Superior temporal gyrus (tissue), 1 donor: ENCODE results near the gene FIBP.

Experiments used
- DNase-seq: peaks from one replicate; pipeline ENCODE4 v3.0.0-alpha.2; 2016; ENCODE audit errors: extremely low spot score

FIBP gene

GRCh38 chr11:65888163-65888814, at the start of gene FIBP:
TSS of gene FIBP (minus strand) at chr11:65888471. CDS start at chr11:65888418, 53 bp downstream.
- peak; percentile 94 for DNase-seq

DNA sequence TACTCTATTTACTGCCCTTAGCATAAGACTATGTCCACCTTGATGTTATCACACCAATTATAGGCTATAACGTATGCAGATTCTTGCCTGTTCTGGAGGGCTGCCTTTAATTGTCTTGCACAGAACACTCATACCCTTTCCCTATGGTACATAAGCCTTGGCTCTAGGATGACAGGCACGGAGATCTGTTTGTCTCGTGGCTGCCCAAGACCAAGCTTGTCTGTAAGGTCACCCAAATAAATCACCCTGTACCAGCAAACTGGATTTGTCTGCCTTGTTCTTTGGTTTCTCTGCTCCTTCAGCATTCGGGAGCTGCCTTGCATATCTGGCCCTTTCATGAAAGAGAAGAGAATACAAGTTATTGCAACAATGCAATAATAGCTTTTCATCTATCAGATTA, 49.5 kb upstream of the FIBP start:
- no peak for DNase-seq

DNA sequence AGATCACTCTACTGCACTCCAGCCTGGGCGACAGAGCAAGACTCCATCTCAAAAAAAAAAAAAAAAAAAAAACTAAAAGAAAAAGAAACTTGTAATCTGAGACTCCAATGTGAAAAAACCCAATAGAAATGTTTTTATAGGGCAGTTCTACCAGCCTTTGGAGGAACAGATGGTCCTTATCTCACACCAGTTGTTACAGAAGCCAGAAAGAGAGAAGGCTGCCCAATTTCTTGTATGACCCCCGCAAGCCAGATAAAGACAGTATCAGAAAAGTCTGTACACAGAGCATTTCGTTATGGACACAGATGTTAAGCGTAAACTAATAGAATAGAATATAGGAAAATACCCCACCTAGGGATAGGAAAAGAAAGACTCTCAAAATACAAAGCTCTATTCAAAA, 45.7 kb upstream of the FIBP start:
- peak; percentile 13 for DNase-seq

GRCh38 chr11:65932558-65932919, 44.3 kb upstream of the FIBP start:
- no peak for DNase-seq

- DNase-seq: no peak
Measured at GRCh38 chr11:65931773-65932557, 43.7 kb upstream of the FIBP start.

- DNase-seq: no peak
Measured at GRCh38 chr11:65928667-65929066, 40.4 kb upstream of the FIBP start.

DNA sequence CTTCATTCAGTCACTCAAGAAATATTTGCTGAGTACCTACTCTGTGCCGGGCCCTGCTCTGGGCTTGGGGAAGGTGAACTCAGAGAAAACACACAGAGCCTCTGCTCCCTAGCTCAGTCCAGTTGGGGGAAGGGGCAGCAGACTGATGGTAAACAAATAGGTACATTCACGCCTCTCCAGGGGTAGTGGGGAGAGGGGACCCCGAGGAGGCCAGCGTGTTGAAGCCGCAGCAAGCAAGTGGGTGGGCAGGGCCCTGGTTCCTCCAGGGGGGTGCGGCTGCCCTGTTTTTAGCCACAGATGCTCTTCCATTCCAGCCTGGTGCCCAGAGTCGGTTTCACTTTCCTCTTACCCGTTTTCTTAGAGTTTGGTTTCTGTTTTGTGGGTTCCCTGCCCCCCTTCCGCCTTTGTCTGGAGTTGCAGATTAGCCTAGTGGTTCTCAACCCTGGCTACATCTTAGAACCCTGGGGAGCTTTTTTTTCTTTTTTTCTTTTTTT, 39.7 kb upstream of the FIBP start:
- no peak for DNase-seq

DNA sequence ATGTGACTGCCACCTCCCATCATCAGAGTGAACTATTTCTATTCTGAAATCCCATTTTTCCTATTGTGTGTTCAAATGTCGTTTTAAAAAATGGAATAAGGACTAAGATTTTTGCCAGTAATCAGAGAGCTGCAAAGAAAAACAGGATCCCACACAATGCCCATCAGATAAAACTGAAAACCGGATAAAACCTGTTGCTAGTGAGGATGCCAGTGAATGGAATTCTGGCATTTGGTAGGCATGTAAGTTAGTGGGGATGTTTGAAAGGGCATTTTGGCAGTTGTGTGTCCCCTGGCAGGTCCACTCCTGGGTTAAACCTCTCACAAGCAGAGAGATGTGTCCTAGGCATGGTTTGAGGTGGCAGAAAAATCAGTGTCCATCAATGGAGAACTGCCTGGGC, 37.1 kb upstream of the FIBP start:
- no peak for DNase-seq

DNA sequence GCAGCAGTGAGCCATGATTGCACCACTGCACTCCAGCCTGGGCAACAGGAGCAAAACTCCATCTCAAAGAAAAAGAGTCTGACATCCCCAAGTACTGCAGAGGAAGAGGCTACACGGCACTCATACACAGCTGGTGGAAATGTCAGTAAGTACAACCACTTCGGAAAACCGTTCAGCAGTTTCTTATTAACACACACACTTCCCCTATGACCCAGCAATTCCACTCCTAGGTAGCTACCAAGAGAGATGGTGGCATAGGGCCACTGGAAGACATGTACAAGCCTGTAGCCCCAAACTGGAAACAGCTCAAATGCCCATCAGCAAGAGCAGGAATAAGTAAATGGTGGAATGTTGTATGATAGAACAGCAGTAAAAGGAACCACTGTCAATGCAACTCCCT, 34.3 kb upstream of the FIBP start:
- no peak for DNase-seq

DNA sequence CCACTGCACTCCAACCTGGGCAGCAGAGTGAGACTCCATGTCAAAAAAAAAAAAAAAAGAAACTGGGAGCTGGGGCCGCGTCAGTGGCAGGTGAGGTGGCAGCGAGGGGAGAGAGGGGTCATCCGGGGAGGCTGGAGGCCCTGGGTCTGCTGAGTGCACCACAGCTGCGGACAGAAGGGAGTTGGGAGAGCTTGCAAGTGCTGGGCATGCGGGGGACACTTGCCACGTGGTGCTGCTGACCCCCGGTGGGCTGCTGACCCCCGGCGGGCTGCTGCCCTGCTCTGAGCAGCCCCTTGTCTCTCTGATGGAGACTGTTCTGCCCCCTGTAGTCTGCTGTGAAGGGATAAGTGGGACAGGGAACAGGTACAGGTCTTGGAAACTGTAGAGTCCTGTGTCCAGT, 33.6 kb upstream of the FIBP start:
- no peak for DNase-seq

DNA sequence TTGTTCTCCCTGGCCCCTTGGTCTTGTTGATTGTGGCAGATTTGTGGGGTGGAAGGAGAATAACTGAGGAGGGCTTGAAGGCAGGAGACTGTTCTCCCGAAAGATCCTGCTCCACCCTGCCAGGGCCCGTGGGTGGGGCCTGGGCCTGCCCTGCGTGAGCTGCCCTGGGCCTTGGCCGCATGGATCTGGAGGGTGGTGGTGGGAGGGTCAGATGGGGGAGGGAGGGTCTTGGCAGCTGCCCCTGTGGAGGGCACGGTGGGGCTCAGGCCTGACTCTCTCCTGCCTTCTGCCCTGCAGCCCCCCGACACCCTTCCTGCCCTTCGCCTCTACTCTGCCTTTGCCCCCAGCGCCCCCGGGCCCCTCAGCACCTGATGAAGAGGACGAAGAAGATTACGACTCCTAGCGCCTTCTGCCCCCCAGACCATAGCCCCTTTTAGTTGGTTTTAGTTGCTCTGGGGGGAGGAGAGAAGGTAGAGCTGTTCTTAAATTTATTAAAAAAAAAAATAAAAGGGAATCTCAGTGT, 32.8 kb upstream of the FIBP start:
- no peak for DNase-seq

DNA sequence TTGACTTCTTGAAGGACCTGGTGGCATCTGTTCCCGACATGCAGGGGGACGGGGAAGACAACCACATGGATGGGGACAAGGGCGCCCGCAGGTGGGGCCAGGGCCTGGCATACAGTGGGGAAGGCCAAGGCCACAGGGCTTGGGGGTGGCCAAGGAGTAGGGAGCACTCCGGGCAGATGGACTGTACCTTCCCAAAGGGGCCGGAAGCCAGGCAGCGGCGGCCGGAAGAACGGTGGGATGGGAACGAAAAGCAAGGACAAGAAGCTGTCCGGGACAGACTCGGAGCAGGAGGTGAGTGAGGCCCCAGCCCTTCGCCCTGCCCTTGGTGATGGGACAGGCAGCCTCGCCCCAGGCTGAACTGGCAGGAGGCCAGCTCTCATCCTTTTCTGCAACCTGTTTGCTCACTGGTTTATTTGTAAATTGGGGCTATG, 32.1 kb upstream of the FIBP start:
- no peak for DNase-seq

DNA sequence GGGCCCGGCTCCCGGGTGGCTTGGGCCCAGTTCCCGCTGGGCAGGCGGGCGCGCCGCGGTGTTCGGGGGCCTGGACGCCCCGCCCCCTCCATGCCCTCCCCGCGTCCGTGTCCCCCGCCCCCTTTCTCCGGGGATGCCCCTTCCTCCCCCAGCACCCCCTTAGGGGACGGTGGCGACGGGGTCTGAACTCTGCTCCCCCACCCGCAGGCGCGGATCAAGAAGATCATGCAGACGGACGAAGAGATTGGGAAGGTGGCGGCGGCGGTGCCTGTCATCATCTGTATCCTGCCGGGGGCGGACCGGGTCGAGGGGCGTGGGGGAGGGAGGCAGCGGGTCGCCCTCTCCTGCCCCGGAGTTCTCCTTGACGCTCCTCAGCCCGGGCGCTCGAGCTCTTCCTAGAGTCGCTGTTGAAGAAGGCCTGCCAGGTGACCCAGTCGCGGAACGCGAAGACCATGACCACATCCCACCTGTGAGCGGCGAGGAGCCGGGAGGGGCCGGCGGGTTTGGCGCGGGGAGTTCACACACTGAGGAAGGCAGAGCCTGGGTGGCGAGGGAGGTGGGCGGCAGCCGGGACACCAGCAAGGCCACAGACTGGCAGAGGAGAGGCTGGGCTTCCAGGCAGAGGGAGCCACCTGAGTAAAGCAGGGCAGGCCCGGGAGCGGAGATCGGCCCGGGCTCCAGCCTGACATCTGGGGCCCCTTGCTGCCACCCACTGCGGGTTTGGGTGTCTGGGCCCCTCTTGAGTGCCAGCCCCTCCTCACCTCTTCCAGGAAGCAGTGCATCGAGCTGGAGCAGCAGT, 31.5 kb upstream of the FIBP start:
- DNase-seq: no peak

DNA sequence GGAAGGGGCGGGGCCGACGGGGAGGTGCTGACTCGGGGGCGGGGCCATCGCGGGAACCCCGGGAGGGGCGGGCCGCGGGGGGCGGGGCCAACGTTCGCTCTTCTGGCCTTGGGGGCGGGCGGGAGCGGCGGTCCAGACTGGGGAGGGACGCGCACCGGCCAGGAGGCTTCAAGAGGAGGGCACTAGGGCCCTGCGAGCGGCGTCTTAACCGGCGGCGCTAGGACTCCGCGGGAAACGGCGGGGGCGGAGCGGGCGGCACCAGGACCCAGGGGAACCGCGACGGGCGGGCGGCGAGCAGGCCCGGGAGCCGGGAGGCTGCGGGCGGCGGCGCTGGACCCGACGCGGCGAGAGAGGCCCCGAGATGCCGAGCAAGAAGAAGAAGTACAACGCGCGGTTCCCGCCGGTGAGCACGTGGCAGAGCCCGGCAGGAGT, 30.9 kb upstream of the FIBP start, which contains the start of gene DRAP1:
DRAP1 (plus strand) TSS at position 286 of the 432 bp plus-strand sequence; CDS start at position 362, 76 bp downstream.
- DNase-seq: peak; percentile 97

DNA sequence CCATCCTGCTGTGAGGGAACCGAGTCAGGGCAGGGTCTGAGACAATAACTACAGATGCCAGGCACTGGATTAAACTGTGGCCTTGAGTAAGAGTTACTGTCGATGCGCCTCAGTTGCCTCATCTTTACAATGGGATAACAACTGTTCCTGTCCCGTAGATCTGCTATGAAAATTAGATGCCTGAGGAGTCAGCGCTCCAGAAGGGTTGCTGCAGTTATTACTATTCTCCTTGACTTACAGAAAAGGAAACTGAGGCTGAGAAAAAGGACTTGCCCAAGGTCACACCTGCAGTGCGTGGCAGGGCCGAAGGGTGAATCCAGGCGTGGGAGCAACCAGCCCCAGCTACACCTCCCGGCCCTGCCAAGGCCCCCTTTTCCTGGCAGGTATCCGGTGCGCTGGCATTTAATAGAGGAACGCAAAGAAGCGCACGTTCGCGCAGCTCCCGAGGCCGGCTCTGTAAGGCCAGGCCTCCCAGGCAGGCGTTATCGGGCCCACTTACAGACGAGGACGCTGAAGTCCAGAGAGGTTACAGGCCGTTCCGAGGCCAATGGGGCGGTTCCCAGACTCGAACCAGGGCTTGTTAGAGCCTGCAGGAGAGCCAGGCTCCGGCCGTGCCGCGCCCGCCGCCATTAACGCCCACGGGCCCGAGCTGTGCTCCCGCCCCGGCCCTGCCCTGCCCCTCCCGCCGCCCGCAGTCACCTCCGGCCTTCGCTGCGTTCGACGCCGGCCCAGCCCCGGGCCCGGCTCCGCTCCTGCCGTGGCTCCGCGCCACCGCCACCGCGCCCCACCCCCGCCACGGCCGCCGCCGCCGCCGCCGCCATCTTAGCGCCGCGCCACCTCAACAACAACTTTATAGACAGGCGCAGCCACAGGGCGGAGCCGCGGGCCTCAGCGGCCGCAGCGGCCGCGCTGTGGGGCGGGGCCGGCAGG, 30.2 kb upstream of the FIBP start, which contains the start of gene C11orf68:
C11orf68 (minus strand) TSS at position 852 of the 930 bp plus-strand sequence; CDS start at position 821, 31 bp downstream.
- no peak for DNase-seq

- no peak for DNase-seq
Measured at GRCh38 chr11:65917434-65918210, 29.4 kb upstream of the FIBP start.

- DNase-seq: no peak
Measured at GRCh38 chr11:65917077-65917433, 28.8 kb upstream of the FIBP start.

DNA sequence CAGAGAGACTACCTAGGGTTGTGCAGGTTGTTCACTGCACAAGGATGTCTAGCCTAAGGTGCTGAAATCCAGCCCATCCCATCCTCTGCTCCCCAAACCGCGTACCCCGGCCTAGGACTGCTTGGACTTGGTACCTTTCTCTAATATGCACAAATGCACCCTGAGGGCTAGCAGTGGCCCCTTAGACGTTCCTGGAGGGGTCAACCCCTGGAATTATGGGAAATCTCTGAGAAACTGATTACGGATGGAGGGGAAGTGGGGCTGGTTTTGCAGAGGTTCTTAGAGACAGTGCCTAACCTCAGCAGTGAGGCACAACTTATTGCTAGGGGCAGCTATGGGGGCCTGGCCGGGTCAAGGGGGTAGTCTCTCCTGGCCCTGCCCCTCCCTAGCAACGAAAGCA, 28.1 kb upstream of the FIBP start:
- no peak for DNase-seq

- DNase-seq: no peak
Measured at GRCh38 chr11:65915821-65916251, 27.6 kb upstream of the FIBP start.
